GM12878 (cell line): ENCODE measurements around the gene TCEANC. TPM values are rescaled to one million over a fixed set of nuclear protein-coding genes. Genes with fewer than 3 reads are reported as not detected.
A peak's percentile ranks its signal among the peaks of the same experiment; 100 is the strongest.

Experiments used
- ATAC-seq: fragments of 200-7000 bp; cut with Tn5 transposase; 3 replicates; pipeline ENCODE4 v1.9.1; 2020; ENCODE audit warnings: mild to moderate bottlenecking, moderate library complexity
- BruUV-seq: library from RNA; stranded (reverse); fragments of 400-500 nt; replicated peaks from 2 replicates; lab custom pipeline; 2021; lab: Mats Ljungman, UMichigan
- CTCF ChIA-PET: fragments of 300-600 bp; sonication (Branson Sonifier 250); formaldehyde crosslinking; extraction: SDS; loops from one replicate; lab custom pipeline; 2021; ENCODE audit warnings: inconsistent platforms; lab: Yijun Ruan, JAX
- POLR2A ChIA-PET: fragments of 350-600 bp; formaldehyde crosslinking; extraction: SDS; loops from one replicate; lab custom pipeline; 2021; ENCODE audit warnings: inconsistent platforms; lab: Charles Lee
- RAD21 ChIA-PET: fragments of 300-600 bp; sonication (Branson Sonifier 250); formaldehyde crosslinking; loops from one replicate; lab custom pipeline; 2023; ENCODE audit warnings: antibody characterized with exemption; ENCODE audit not compliant: unreplicated experiment; lab: Charles Lee
- SMC1A ChIA-PET: fragments of 300-600 bp; sonication (Branson Sonifier 250); formaldehyde crosslinking; loops from one replicate; lab custom pipeline; 2023; ENCODE audit not compliant: unreplicated experiment, uncharacterized antibody; lab: Charles Lee
- DNase-seq: peaks from one replicate; pipeline ENCODE4 v3.0.0-alpha.2; 2011; ENCODE audit warnings: low read depth, low spot score
- FAIRE-seq: peaks from 3 replicates; lab custom pipeline; 2011; peaks lifted over from hg19 to GRCh38; lab: Jason Lieb, UNC
- H2AFZ ChIP-seq: 2 replicates; pipeline ENCODE4 v1.6.0; 2011; ENCODE audit warnings: low read depth, low read length, control low read depth; ENCODE audit not compliant: control insufficient read depth
- H3K27ac ChIP-seq: 2 replicates; pipeline ENCODE4 v1.5.1; 2011; ENCODE audit warnings: control low read depth; ENCODE audit not compliant: control insufficient read depth, insufficient read depth
- H3K27me3 ChIP-seq, 2 experiments: replicated peaks in 1 of 2; 2 replicates each; pipeline versions ENCODE4 v1.6.0 to v1.6.1; 2011; ENCODE audit warnings: low read length in 1 of 2; ENCODE audit not compliant: control insufficient read depth in 2 of 2, insufficient read depth in 2 of 2
- H3K36me3 ChIP-seq, 2 experiments: 2 replicates each; pipeline ENCODE4 v1.5.1; 2011; ENCODE audit warnings: low read length in 1 of 2; ENCODE audit not compliant: control insufficient read depth in 2 of 2, insufficient read depth in 2 of 2
- H3K4me1 ChIP-seq: 2 replicates; pipeline ENCODE4 v1.6.1; 2011; ENCODE audit warnings: mild to moderate bottlenecking, low read length, moderate library complexity, mixed read lengths; ENCODE audit not compliant: control insufficient read depth, insufficient read depth
- H3K4me2 ChIP-seq: 2 replicates; pipeline ENCODE4 v1.6.0; 2011; ENCODE audit warnings: control low read depth; ENCODE audit not compliant: control insufficient read depth, insufficient read depth
- H3K4me3 ChIP-seq: fragments of 200-600 bp; sonication (generic); 2 replicates; pipeline ENCODE4 v1.5.1; 2016
- H3K79me2 ChIP-seq: 2 replicates; pipeline ENCODE4 v1.6.0; 2011; ENCODE audit warnings: low read length; ENCODE audit not compliant: control insufficient read depth, insufficient read depth
- H3K9ac ChIP-seq: 2 replicates; pipeline ENCODE4 v1.8.0; 2011; ENCODE audit warnings: low read length, control low read depth, mixed read lengths; ENCODE audit not compliant: control insufficient read depth, insufficient read depth
- H3K9me3 ChIP-seq: replicated peaks from 3 replicates; pipeline ENCODE4 v1.5.1; 2011; ENCODE audit warnings: mild to moderate bottlenecking, low read length; ENCODE audit not compliant: control insufficient read depth, insufficient read depth
- H4K20me1 ChIP-seq: 2 replicates; pipeline ENCODE4 v1.6.0; 2011; ENCODE audit not compliant: control insufficient read depth, insufficient read depth
- DPF2 ChIP-seq: fragments of 450-650 bp; IDR thresholded peaks from 2 replicates; pipeline ENCODE4 v1.6.1; 2017; ENCODE audit warnings: mild to moderate bottlenecking
- ETV6 ChIP-seq, 2 experiments: fragments of 450-650 bp in 1 of 2; IDR thresholded peaks in 1 of 2; conservative IDR thresholded peaks in 1 of 2; 2 replicates each; pipeline ENCODE4 v1.6.1; 2014; ENCODE audit warnings: antibody characterized with exemption in 1 of 2, borderline replicate concordance in 1 of 2, low read depth in 1 of 2, mild to moderate bottlenecking in 1 of 2, moderate library complexity in 1 of 2
- HDAC2 ChIP-seq: fragments of 200-600 bp; sonication (generic); IDR thresholded peaks from 2 replicates; pipeline ENCODE4 v1.6.1; 2017
- HDGF ChIP-seq: fragments of 450-650 bp; IDR thresholded peaks from 2 replicates; pipeline ENCODE4 v1.6.1; 2016; ENCODE audit warnings: antibody characterized with exemption
- IKZF1 ChIP-seq: fragments of 450-650 bp; conservative IDR thresholded peaks from 2 replicates; pipeline ENCODE4 v1.6.1; 2017; ENCODE audit warnings: antibody characterized with exemption, mild to moderate bottlenecking
- MTA2 ChIP-seq: fragments of 450-650 bp; IDR thresholded peaks from 2 replicates; pipeline ENCODE4 v1.6.1; 2016; ENCODE audit warnings: low read depth, mild to moderate bottlenecking, moderate library complexity
- POU2F2 ChIP-seq: IDR thresholded peaks from 3 replicates; pipeline ENCODE4 v1.6.1; 2011; ENCODE audit warnings: low read depth, mild to moderate bottlenecking, low read length, borderline replicate concordance
- TAF1 ChIP-seq: IDR thresholded peaks from 2 replicates; pipeline ENCODE4 v1.6.1; 2011; ENCODE audit warnings: mild to moderate bottlenecking, low read depth, low read length, borderline replicate concordance
- ZNF207 ChIP-seq: fragments of 450-650 bp; IDR thresholded peaks from 2 replicates; pipeline ENCODE4 v1.6.1; 2014; ENCODE audit warnings: antibody characterized with exemption, mild to moderate bottlenecking, borderline replicate concordance
- in situ Hi-C: fragments of 300-500 bp; cut with MboI; formaldehyde crosslinking; loops from 9 replicates; pipeline ENCODE4 v1.14.3; 2018; ENCODE audit warnings: mixed read lengths
- intact Hi-C: fragments of 100-400 bp; cut with micrococcal nuclease; formaldehyde crosslinking; loops from one replicate; pipeline ENCODE4 v1.14.2; 2022; ENCODE audit not compliant: unreplicated experiment
- polyA plus RNA-seq, 11 experiments: library from polyadenylated mRNA; depleted of rRNA in 4 of 11; unstranded in 6 of 11; stranded (reverse) in 5 of 11; fragments of >200 nt; fragmentation: Nextera tagmentation in 4 of 11; fragmentation: Illumina TruSeq in 1 of 11; extraction: Ambion mirVana in 4 of 11; extraction: Trizol in 1 of 11; gene quantifications; 1 replicate in 1 of 11; 2 replicates in 10 of 11; pipeline versions ENCODE4 v1.2.1 to v1.2.3, GENCODE V29; 2011 to 2016; ENCODE audit warnings: inconsistent platforms in 2 of 11, missing spikeins in 2 of 11, low read depth in 1 of 11
- total RNA-seq, 4 experiments: library from RNA; depleted of rRNA in 3 of 4; stranded (reverse); fragments of >200 nt in 3 of 4; fragmentation: Illumina TruSeq in 1 of 4; extraction: Trizol in 1 of 4; gene quantifications; 2 replicates each; pipeline versions ENCODE4 v1.2.1 to v1.2.3, GENCODE V29; 2013 to 2021
- TF ChIP-seq, protein P1 (sequence below): fragments of 450-650 bp; IDR thresholded peaks from 2 replicates; pipeline ENCODE4 v1.6.1; 2017; ENCODE audit warnings: antibody characterized with exemption, mild to moderate bottlenecking, moderate library complexity

TCEANC gene
- total and polyA plus RNA-seq, 10 of the 15 experiments (the other 5 are each of a cell fraction or from before 2014, with no cell fraction given) = 1.1 to 4.9 (median 2.9) TPM

DNA sequence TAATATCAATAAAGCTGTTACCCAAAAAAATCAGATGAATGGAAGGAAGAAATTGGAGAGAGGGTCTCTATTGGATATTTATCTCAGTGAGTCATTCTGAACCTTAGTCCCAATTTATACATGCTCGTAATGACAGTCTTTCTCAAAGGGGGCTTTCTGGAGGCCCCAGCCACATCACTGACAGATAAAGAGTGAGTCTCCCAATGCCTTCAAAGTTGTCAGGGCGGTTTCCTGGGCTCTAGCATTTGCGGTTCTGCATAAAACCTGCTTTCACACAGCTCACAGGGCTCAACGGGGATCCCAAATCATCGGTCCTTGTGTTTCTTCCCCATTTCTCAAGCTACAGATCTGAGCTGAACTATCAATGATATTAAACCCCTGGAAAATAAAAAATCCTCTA, 17.3 kb downstream of the TCEANC start (continued):
- TF ChIP-seq ZNF207 (no peak), POU2F2 (peak; percentile 18; the same call in 1 of the 3 replicates), MTA2 (peak; percentile 37), DPF2 (no peak), HDAC2 (no peak)

DNA sequence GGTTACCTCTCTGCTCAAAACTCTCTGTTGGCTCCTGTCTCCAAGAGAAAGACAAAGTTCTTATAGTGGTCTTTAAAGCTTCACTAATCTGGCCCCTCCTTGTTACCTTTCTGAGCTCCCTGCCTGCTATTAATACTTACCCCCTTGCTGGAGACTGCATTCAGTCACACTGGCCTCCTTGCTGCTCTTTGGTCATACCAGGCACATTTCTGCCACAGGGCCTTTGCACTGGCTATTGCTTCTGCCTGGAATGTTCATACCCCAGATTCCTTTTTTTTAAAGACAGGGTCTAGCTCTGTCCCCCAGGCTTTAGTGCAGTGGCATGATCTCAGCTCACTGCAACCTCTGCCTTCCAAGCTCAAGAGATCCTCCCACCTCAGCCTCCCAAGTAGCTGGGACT, 20.1 kb downstream of the TCEANC start:
- no peak overlapping the region for H3K4me3 ChIP-seq
- POLR2A ChIA-PET = interaction anchor here (0.7 to 1.1 kb wide), 3 partner anchors 12 to 17 kb away, joined by 3 to 4 read pairs (median 3); partner anchors contain the start of gene RAB9A
- intact Hi-C loops = loop anchor here (5.0 kb wide), 1 partner anchor 586 kb away; no protein-coding TSS in a partner anchor
- no peak overlapping the region for H3K9ac ChIP-seq
- H3K36me3 ChIP-seq = no peaks in the 10 kb centered on the region
- BruUV-seq = no TSS peak
- in situ Hi-C loops = loop anchor here (25.0 kb wide), 1 partner anchor 711 kb away; no protein-coding TSS in a partner anchor
- no peaks in the 10 kb centered on the region for H3K9me3 ChIP-seq
- SMC1A ChIA-PET = interaction anchor here (0.6 to 1.2 kb wide), 4 partner anchors 12 to 25 kb away, joined by 3 to 4 read pairs (median 3); no protein-coding TSS in a partner anchor
- ATAC-seq (no peak), FAIRE-seq (no peak), DNase-seq (no peak)
- H3K27ac ChIP-seq = no peak overlapping the region
- H4K20me1 ChIP-seq = no peaks in the 10 kb centered on the region
- RAD21 ChIA-PET = interaction anchor here (0.7 to 1.0 kb wide), 3 partner anchors 12 to 23 kb away, joined by 3 to 4 read pairs (median 4); no protein-coding TSS in a partner anchor
- TF ChIP-seq IKZF1 (no peak), HDGF (no peak), ETV6 (conservative IDR thresholded peaks at IDR 0.05 in 1 of 2, IDR thresholded peaks at IDR 0.05 in 1 of 2; ENCODE audit: borderline replicate concordance in 1 of 2, low read depth in 1 of 2) (no peak), TAF1 (no peak)
- TF ChIP-seq, protein P1, sequence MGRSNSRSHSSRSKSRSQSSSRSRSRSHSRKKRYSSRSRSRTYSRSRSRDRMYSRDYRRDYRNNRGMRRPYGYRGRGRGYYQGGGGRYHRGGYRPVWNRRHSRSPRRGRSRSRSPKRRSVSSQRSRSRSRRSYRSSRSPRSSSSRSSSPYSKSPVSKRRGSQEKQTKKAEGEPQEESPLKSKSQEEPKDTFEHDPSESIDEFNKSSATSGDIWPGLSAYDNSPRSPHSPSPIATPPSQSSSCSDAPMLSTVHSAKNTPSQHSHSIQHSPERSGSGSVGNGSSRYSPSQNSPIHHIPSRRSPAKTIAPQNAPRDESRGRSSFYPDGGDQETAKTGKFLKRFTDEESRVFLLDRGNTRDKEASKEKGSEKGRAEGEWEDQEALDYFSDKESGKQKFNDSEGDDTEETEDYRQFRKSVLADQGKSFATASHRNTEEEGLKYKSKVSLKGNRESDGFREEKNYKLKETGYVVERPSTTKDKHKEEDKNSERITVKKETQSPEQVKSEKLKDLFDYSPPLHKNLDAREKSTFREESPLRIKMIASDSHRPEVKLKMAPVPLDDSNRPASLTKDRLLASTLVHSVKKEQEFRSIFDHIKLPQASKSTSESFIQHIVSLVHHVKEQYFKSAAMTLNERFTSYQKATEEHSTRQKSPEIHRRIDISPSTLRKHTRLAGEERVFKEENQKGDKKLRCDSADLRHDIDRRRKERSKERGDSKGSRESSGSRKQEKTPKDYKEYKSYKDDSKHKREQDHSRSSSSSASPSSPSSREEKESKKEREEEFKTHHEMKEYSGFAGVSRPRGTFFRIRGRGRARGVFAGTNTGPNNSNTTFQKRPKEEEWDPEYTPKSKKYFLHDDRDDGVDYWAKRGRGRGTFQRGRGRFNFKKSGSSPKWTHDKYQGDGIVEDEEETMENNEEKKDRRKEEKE = no peak
- no peak overlapping the region for H2AFZ ChIP-seq
- H3K79me2 ChIP-seq = peaks cover 5% of the 10 kb centered on the region; the same call in 1 of the 2 replicates
- H3K4me1 ChIP-seq = peaks cover 28% of the 10 kb centered on the region
- H3K4me2 ChIP-seq = no peak overlapping the region
- CTCF ChIA-PET = interaction anchor here (1.3 kb wide), 1 partner anchor 15 kb away, joined by 4 read pairs; no protein-coding TSS in a partner anchor
- H3K27me3 ChIP-seq = no peaks in the 10 kb centered on the region
